GM19023 (cell line): Measurements from ENCODE around the gene HOXD9.

ENCODE experiments used
- ATAC-seq: cut with Tn5 transposase; IDR thresholded peaks from one replicate; pipeline ENCODE4 v1.9.1; 2021; ENCODE audit warnings: mild to moderate bottlenecking, moderate library complexity; ENCODE audit not compliant: unreplicated experiment

Gene HOXD9

DNA sequence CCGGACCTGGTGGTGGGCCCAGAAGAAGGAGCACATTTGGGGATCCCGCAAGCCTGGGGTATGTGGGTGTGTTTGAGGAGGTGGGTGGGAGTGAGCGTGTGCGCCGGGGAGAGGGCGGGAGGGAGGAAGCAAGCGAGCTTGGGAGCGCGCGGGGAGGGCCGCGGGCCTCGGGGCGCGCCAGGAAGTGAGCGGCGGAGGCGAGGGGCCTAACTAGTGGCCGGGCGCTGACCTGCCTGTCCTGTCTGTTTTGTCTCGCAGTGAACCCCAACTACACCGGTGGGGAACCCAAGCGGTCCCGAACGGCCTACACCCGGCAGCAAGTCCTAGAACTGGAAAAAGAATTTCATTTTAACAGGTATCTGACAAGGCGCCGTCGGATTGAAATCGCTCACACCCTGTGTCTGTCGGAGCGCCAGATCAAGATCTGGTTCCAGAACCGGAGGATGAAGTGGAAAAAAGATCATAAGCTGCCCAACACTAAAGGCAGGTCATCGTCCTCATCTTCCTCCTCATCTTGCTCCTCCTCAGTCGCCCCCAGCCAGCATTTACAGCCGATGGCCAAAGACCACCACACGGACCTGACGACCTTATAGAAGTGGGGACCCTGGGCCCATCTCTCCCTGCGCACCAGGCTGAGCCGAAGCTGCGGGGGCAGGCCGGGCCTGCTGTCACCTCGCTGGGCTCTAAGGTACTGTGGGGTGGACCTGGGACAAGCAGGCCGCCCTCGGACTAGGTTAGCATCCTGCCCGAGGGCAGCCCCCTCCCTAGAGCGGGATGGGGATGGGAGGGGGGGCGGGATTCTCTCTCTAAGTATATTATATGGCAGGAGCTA lies 30.0 kb downstream of the HOXD9 start:
- no peak for ATAC-seq

DNA sequence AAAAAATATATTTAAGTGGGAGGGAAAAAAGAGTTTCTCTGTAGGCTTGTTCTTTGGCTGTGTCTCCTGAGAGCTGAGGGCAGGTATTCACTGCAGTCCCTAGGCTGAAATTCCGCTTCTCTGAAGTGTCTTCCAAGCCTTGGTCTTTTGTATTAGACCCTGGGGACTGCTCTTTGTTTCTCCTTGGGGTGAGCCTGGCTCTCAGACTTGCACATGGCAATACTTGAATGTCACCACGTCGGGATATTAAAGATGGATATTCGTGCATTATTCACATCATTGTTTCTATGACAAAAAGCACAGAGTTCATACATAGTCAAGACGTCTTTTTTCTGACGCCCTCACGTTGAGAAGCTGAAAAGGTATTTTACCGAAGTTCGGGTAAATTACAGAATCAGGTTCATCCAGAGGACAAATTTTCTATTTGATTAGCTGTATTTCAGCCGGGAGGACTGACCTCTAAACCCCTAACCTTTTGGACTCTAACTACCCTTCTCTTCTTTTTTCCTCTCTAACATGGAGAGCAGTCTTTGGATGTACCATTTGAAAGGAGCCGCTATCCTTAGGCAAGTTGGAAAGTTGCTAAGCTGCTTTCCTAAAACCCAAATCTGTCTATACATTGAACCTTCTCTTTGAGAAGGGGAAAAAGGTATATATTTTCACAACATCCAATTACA lies 32.2 kb downstream of the HOXD9 start:
- no peak for ATAC-seq

GRCh38 chr2:176155356-176156044 lies 33.0 kb downstream of the HOXD9 start:
- ATAC-seq, result no peak

GRCh38 chr2:176156301-176156806 lies 33.8 kb downstream of the HOXD9 start:
- ATAC-seq, result no peak

- ATAC-seq, result no peak
Observed at GRCh38 chr2:176156807-176157498, 34.4 kb downstream of the HOXD9 start, which contains the start of gene HOXD3. Gene HOXD3 (plus strand): TSS chr2:176157307. CDS start chr2:176169115, 11,808 bp downstream.

GRCh38 chr2:176157499-176158185 lies 35.1 kb downstream of the HOXD9 start:
- ATAC-seq, result no peak

- no peak for ATAC-seq
Observed at GRCh38 chr2:176158186-176158591, 35.7 kb downstream of the HOXD9 start.

GRCh38 chr2:176158855-176159662 lies 36.5 kb downstream of the HOXD9 start:
- no peak for ATAC-seq

DNA sequence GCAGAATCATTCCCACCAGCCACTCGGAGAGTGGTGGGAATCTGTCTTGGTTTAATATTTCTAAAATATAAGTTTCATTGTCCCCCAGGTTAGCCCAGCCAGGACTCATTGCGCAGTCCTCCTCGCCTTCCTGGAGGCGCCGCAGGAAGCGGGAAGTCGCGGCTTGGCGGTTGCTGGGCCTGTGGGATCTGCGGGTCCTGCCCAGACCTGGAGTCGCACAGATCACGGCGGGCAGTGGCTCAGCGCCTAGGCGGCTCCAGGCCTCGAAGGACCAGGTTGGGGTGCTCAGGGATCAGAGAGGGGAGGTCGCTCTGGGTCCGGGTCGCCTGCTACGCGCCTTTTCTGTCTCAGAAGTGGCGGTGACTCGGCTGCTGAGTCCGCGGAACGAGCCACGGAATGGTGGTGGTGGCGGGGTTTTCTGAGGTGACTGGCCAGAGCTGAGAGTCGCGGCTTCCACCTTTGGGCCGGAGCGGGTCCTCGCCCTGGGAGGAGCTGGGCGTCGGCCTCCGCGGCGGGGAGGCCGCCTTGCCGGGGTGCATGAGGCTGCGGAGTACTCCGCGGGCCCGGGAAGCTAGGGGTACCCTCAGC lies 37.2 kb downstream of the HOXD9 start:
- no peak for ATAC-seq

DNA sequence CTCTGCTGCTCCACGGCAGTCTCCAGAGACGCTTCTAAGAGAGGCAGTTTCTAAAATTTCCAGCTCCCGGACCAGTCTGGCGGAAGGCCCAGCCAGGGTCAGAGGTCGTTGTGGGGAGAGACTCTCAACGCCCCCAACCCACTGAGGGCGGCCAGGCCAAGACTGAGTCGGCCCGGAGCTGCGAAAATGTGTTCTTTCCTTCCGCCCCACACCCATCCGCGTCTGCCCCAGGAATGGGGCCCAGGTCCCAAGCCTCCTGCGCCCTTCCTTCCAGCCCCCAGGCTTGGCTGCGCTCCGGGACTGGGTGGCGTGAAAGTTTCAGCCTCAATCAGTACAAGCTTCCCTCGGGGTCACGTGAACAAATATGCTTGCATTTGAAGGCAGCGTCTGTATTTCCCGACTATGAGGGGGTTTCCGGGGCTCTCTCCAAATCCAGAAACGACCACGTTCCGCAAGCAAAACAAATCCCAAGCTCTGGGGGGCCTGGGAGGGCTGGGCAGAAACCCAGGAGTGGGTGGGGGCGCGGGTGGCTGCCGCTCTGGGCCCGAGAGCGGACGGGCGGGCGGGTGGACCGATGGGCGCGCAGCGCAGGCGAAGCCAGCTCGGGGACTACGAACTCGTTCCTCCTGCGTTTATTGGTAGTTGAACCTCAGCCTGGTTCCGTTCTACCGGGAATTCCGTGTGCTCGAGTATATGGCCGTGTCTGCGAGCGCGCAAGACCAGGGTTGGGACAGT lies 37.9 kb downstream of the HOXD9 start:
- no peak for ATAC-seq

DNA sequence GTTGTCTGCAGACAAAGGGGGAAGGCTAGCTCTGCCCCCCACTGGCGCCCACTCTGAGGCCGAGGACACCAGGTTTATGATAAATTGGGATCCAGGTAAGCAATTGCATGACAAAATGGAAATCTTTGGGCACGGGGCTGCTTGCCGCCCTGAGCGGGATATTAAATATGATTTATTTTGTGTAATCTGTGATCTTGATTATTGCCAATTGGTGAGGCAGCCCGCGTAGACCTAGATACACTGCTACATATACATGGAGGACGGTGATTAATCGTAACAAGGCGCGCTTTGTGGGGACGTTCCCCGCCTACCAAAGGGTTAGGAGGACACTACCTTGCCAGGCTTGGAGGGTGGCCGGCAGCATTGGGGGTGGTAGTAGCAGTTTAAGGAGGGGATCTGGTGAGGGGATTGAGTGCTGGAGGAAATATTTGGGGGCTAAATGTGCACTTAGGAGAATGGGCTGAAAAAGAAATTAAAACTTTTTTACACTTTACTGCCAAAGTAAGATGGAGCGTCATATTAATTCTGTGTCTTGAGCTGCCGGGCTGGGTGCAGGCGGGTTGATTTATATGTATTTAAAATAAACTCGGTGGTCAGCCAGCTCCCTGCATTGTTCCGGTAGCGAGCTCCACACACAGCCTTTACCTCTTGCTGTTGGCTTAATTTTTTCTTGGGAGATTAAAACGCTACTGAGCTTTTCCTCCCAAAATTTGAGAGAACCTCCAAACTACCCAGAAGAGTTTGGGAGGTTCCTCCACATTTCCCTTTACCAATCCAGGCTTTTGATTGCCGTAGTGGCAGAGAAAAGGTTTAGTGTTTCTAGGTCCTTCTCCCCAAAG lies 38.7 kb downstream of the HOXD9 start:
- no peak for ATAC-seq

DNA sequence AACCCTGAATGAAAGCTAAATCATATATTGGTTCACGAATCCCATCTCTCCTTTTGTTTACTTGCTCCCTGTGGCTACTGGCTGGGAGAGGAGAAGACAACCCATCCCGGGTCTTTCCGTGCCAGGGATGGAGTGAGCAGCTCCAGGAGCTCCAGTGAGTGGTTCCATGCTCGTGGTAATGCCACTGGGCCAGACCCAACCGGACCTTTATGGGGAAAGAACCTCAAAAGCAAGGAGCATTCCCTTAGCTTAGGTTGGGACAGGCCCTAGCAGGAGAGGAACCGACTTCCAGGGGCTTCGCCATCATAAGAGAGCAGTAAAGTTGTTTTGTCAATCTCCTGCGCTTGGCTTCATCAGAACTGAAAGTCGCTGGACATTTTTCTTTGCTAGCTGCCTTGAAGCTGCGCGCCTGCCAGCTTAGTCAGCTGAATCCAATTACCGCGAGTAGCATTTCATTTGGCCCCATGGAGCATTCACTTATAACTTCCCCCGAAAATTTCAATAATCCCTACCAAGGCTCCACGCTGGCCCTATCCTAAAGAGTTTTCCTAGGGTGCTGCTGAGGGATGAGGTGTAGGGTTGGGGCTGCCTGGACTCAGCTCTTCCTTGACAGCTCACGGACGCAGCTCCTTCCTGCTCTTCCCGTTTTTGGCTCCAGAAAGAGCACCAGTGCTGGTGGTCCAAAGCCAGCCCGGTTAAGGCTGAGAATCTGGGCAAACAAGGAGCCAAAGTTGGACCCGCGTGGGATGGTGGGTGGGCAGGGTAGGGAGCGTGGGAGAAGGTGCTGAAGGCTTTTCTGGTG lies 39.5 kb downstream of the HOXD9 start:
- no peak for ATAC-seq

GRCh38 chr2:176162911-176163671 lies 40.6 kb downstream of the HOXD9 start:
- no peak for ATAC-seq

- ATAC-seq, result no peak
Observed at GRCh38 chr2:176163672-176164056, 41.1 kb downstream of the HOXD9 start.

GRCh38 chr2:176164201-176164600 lies 41.7 kb downstream of the HOXD9 start:
- no peak for ATAC-seq
